Measurements from ENCODE around the gene GAGE12J.

DNA sequence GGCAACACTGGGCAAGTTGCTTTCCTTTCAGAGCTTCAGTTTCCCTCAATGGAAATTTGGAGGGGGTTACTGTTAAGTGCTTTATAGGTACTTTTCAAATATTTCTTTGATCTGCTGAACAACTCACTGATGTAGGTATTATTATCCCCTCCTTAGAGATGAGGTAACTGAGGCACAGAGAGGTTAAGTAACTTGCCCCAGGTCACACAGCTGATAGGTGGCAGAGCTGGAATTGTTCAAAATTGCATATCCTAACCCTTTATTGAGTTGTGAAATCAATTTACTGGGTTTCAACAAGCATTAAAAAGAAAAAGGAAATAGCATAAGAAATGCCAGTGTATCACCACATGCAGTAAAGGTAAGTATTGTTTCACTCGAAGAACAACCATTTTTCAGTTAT, 45.6 kb upstream of the GAGE12J start:
- no peak for TF ChIP-seq POLR2A (IDR thresholded peaks at IDR 0.05)
- TF ChIP-seq, protein P1, sequence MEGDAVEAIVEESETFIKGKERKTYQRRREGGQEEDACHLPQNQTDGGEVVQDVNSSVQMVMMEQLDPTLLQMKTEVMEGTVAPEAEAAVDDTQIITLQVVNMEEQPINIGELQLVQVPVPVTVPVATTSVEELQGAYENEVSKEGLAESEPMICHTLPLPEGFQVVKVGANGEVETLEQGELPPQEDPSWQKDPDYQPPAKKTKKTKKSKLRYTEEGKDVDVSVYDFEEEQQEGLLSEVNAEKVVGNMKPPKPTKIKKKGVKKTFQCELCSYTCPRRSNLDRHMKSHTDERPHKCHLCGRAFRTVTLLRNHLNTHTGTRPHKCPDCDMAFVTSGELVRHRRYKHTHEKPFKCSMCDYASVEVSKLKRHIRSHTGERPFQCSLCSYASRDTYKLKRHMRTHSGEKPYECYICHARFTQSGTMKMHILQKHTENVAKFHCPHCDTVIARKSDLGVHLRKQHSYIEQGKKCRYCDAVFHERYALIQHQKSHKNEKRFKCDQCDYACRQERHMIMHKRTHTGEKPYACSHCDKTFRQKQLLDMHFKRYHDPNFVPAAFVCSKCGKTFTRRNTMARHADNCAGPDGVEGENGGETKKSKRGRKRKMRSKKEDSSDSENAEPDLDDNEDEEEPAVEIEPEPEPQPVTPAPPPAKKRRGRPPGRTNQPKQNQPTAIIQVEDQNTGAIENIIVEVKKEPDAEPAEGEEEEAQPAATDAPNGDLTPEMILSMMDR (IDR thresholded peaks at IDR 0.05), result no peak

Measured in Peyer's patch (tissue), 4 donors.